ENCODE data around the gene ZNF626.
"Not testable (repeated sequence)": the region's sequence is repeated elsewhere in the genome, so short reads cannot be mapped to it uniquely, and the experiment has no call there.

- TF ChIP-seq CTCF (optimal IDR thresholded peaks at IDR 0.05 in 1 of 3, IDR thresholded peaks at IDR 0.05 in 1 of 3, conservative IDR thresholded peaks at IDR 0.05 in 1 of 3; ENCODE audit: extremely low read depth in 1 of 3, insufficient read depth in 2 of 3, low read length in 3 of 3); EZH2 (IDR thresholded peaks at IDR 0.05; ENCODE audit: low read length): not testable (repeated sequence)
Measured at GRCh38 chr19:20614971-20615370, 46.4 kb downstream of the ZNF626 start.

Data from keratinocyte (primary cell).